Measurements from ENCODE around the gene PRMT9. TPM values are rescaled to one million over a fixed set of nuclear protein-coding genes. Genes with fewer than 3 reads are reported as not detected.

Gene PRMT9
- total and polyA plus RNA-seq, 10 of the 15 experiments (the other 5 are each of a cell fraction or from before 2014, with no cell fraction given), result 4.1 to 11.8 (median 7.6) TPM

DNA sequence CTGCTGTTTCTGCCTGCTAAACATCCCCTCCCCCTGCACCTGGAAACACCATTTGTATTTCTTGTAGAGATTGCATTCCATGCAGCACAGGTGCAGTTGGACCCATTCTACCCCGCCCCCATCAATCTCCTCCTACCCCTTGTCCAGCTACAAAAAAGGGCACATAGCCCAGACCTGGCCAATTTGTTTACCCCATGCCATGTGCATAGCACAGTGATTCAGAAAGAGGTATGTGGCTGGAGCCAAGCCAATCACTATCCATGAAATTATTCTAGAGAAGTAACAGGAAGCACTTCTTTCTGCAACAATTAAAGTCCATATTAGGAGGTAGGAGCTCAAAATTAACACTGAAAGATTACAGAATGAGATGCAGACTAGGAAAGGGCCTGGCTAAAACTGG lies 87.0 kb downstream of the PRMT9 start:
- Histone ChIP-seq H3K9ac (ENCODE audit: control insufficient read depth, insufficient read depth, low read length) (no peak overlapping the region), H3K9me3 (replicated peaks; ENCODE audit: control insufficient read depth, insufficient read depth, low read length) (no peaks in the 10 kb centered on the region), H3K79me2 (ENCODE audit: control insufficient read depth, insufficient read depth, low read length) (no peaks in the 10 kb centered on the region), H3K4me1 (ENCODE audit: control insufficient read depth, insufficient read depth, low read length) (no peaks in the 10 kb centered on the region), H3K4me2 (ENCODE audit: control insufficient read depth, insufficient read depth) (no peak overlapping the region), H3K4me3 (no peak overlapping the region), H3K36me3 (ENCODE audit: control insufficient read depth in 2 of 2, insufficient read depth in 2 of 2, low read length in 1 of 2) (no peaks in the 10 kb centered on the region), H3K27ac (ENCODE audit: control insufficient read depth, insufficient read depth) (no peak overlapping the region), H3K27me3 (replicated peaks in 1 of 2; ENCODE audit: control insufficient read depth in 2 of 2, insufficient read depth in 2 of 2, low read length in 1 of 2) (no peaks in the 10 kb centered on the region; a peak in 1 of 4 replicates), H2AFZ (ENCODE audit: control insufficient read depth, low read depth, low read length) (no peak overlapping the region), H4K20me1 (ENCODE audit: control insufficient read depth, insufficient read depth) (no peaks in the 10 kb centered on the region)
- no peak for TF ChIP-seq RFX5 (IDR thresholded peaks at IDR 0.05; ENCODE audit: low read depth, low read length)
- TF ChIP-seq SUZ12 (IDR thresholded peaks at IDR 0.05; ENCODE audit: unreplicated experiment), result no peak
- no peak for TF ChIP-seq ATF7 (IDR thresholded peaks at IDR 0.05; ENCODE audit: low read depth)
- TF ChIP-seq MEF2A (IDR thresholded peaks at IDR 0.05; ENCODE audit: insufficient read depth, low read depth, low read length), result no peak
- TF ChIP-seq SIX5 (IDR thresholded peaks at IDR 0.05; ENCODE audit: low read depth, low read length, severe bottlenecking), result no peak
- TF ChIP-seq, protein P1, sequence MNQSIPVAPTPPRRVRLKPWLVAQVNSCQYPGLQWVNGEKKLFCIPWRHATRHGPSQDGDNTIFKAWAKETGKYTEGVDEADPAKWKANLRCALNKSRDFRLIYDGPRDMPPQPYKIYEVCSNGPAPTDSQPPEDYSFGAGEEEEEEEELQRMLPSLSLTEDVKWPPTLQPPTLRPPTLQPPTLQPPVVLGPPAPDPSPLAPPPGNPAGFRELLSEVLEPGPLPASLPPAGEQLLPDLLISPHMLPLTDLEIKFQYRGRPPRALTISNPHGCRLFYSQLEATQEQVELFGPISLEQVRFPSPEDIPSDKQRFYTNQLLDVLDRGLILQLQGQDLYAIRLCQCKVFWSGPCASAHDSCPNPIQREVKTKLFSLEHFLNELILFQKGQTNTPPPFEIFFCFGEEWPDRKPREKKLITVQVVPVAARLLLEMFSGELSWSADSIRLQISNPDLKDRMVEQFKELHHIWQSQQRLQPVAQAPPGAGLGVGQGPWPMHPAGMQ (IDR thresholded peaks at IDR 0.05; ENCODE audit: borderline replicate concordance), result no peak
- TF ChIP-seq GABPA (IDR thresholded peaks at IDR 0.05; ENCODE audit: low read depth), result no peak
- TF ChIP-seq EED (IDR thresholded peaks at IDR 0.05; ENCODE audit: low read depth), result no peak
- TF ChIP-seq HDAC2 (IDR thresholded peaks at IDR 0.05), result no peak
- TF ChIP-seq TBL1XR1 (IDR thresholded peaks at IDR 0.05; ENCODE audit: low read depth, low read length), result no peak
- TF ChIP-seq, protein P2, sequence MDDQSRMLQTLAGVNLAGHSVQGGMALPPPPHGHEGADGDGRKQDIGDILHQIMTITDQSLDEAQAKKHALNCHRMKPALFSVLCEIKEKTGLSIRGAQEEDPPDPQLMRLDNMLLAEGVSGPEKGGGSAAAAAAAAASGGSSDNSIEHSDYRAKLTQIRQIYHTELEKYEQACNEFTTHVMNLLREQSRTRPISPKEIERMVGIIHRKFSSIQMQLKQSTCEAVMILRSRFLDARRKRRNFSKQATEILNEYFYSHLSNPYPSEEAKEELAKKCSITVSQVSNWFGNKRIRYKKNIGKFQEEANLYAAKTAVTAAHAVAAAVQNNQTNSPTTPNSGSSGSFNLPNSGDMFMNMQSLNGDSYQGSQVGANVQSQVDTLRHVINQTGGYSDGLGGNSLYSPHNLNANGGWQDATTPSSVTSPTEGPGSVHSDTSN (IDR thresholded peaks at IDR 0.05; ENCODE audit: insufficient replicate concordance, low read depth, low read length), result no peak
- no peak for TF ChIP-seq CHD2 (IDR thresholded peaks at IDR 0.05; ENCODE audit: borderline replicate concordance, low read depth, low read length)
- no peak for TF ChIP-seq SMAD5 (IDR thresholded peaks at IDR 0.05; ENCODE audit: low read depth)
- TF ChIP-seq, protein P3, sequence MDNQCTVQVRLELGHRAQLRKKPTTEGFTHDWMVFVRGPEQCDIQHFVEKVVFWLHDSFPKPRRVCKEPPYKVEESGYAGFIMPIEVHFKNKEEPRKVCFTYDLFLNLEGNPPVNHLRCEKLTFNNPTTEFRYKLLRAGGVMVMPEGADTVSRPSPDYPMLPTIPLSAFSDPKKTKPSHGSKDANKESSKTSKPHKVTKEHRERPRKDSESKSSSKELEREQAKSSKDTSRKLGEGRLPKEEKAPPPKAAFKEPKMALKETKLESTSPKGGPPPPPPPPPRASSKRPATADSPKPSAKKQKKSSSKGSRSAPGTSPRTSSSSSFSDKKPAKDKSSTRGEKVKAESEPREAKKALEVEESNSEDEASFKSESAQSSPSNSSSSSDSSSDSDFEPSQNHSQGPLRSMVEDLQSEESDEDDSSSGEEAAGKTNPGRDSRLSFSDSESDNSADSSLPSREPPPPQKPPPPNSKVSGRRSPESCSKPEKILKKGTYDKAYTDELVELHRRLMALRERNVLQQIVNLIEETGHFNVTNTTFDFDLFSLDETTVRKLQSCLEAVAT (IDR thresholded peaks at IDR 0.05), result no peak
- TF ChIP-seq ZZZ3 (IDR thresholded peaks at IDR 0.05; ENCODE audit: control insufficient read depth, insufficient read length, low read depth), result no peak
- TF ChIP-seq SUPT20H (IDR thresholded peaks at IDR 0.05; ENCODE audit: borderline replicate concordance, control insufficient read depth, low read depth, low read length), result no peak
- SMC1A ChIA-PET (ENCODE audit: uncharacterized antibody, unreplicated experiment), result interaction anchor here (0.6 to 3.2 kb wide), 7 partner anchors 10 to 269 kb away, joined by 3 to 52 read pairs (median 3); partner anchors contain the start of gene TMEM184C
- RAD21 ChIA-PET (ENCODE audit: unreplicated experiment), result interaction anchor here (0.7 to 7.7 kb wide), 5 partner anchors 258 to 436 kb away, joined by 3 to 85 read pairs (median 3); no protein-coding TSS in a partner anchor
- 0% methylated on average over 1 of the region's 1 CpG for WGBS (ENCODE audit: insufficient coverage, insufficient replicate concordance, low lambda C conversion rate, missing lambda C conversion rate)
- no peak for FAIRE-seq
- POLR2A ChIA-PET, result no interaction called here
- no peak for DNase-seq (ENCODE audit: low read depth, low spot score)
- intact Hi-C loops (cut with micrococcal nuclease; ENCODE audit: unreplicated experiment) (loop anchor here (1.0 kb wide), 1 partner anchor 269 kb away; no protein-coding TSS in a partner anchor), in situ Hi-C loops (cut with MboI) (no loop called here)
- ATAC-seq, result no peak
- no TSS peak for BruUV-seq (replicated peaks)
- CTCF ChIA-PET, result interaction anchor here (0.6 to 10.3 kb wide), 8 partner anchors 8 to 528 kb away, joined by 3 to 105 read pairs (median 5); partner anchors contain the start of gene TMEM184C

All from GM12878 (cell line).